ENCODE data around the gene DNAH9.

- TF ChIP-seq EP300 (IDR thresholded peaks at IDR 0.05): no peak
- TF ChIP-seq CTCF (IDR thresholded peaks at IDR 0.05): no peak
- no peak for TF ChIP-seq POLR2AphosphoS5 (IDR thresholded peaks at IDR 0.05)
- no peak for TF ChIP-seq POLR2A (IDR thresholded peaks at IDR 0.05)
These were observed 33.5 kb upstream of the DNAH9 start for GRCh38 chr17:11564589-11565380.
